ENCODE measurements around the gene ENKUR. TPM values are rescaled to one million over a fixed set of nuclear protein-coding genes. Genes with fewer than 3 reads are reported as not detected.

The ENKUR gene
- total RNA-seq, 1 experiment from 2014 or later, result 0.13 TPM

GRCh38 chr10:24950439-24950838, 65.5 kb downstream of the ENKUR start:
- TF ChIP-seq TCF7L2 (IDR thresholded peaks at IDR 0.05; ENCODE audit: low read depth, low read length) (no peak), POLR2AphosphoS5 (IDR thresholded peaks at IDR 0.05; ENCODE audit: low read depth, low read length) (no peak), CTCF (IDR thresholded peaks at IDR 0.05) (no peak), REST (IDR thresholded peaks at IDR 0.05; ENCODE audit: insufficient read depth in 1 of 2, low read depth in 2 of 2, low read length in 1 of 2) (no peak), SIN3A (IDR thresholded peaks at IDR 0.05; ENCODE audit: borderline replicate concordance, insufficient read depth, low read depth, low read length) (no peak)
- Histone ChIP-seq H3K27ac (ENCODE audit: low read length) (no peak overlapping the region), H3K9me3 (ENCODE audit: control insufficient read depth, insufficient read depth, low read depth, low read length) (no peaks in the 10 kb centered on the region), H3K4me1 (ENCODE audit: control insufficient read depth, insufficient read depth, low read length) (peaks cover 13% of the 10 kb centered on the region), H3K36me3 (ENCODE audit: control insufficient read depth, insufficient read depth, low read length) (no peaks in the 10 kb centered on the region), H3K27me3 (ENCODE audit: control insufficient read depth, insufficient read depth, low read length) (no peaks in the 10 kb centered on the region), H3K4me3 (ENCODE audit: low read depth in 2 of 2, low read length in 2 of 2) (no peak overlapping the region)
- intact Hi-C loops (cut with micrococcal nuclease; ENCODE audit: unreplicated experiment), result loop anchor here (5.0 to 10.0 kb wide), 2 partner anchors 226 to 308 kb away; partner anchors contain the start of gene ARHGAP21
- in situ Hi-C loops (cut with HindIII; ENCODE audit: low pct_unique_long_range_greater_than_20kb, low sequenced_read_pairs), result no loop called here
- BruUV-seq (replicated peaks), result no TSS peak
- ChIA-PET POLR2A (no interaction called here), CTCF (no interaction called here)
- no peak for ATAC-seq
- DNase-seq (ENCODE audit: low read depth, low spot score), result no peak

- no peaks in the 10 kb centered on the region for H3K9me3 ChIP-seq (ENCODE audit: control insufficient read depth, insufficient read depth, low read depth, low read length)
- no peaks in the 10 kb centered on the region for H3K36me3 ChIP-seq (ENCODE audit: control insufficient read depth, insufficient read depth, low read length)
- DNase-seq (ENCODE audit: low read depth, low spot score) (no peak), ATAC-seq (no peak)
- intact Hi-C loops (cut with micrococcal nuclease; ENCODE audit: unreplicated experiment), result loop anchor here (5.0 to 10.0 kb wide), 2 partner anchors 225 to 307 kb away; partner anchors contain the start of gene ARHGAP21
- CTCF ChIA-PET, result no interaction called here
- no peak overlapping the region for H3K27ac ChIP-seq (ENCODE audit: low read length)
- in situ Hi-C loops (cut with HindIII; ENCODE audit: low pct_unique_long_range_greater_than_20kb, low sequenced_read_pairs), result no loop called here
- peaks cover 13% of the 10 kb centered on the region for H3K4me1 ChIP-seq (ENCODE audit: control insufficient read depth, insufficient read depth, low read length)
- POLR2A ChIA-PET, result no interaction called here
- H3K27me3 ChIP-seq (ENCODE audit: control insufficient read depth, insufficient read depth, low read length), result no peaks in the 10 kb centered on the region
- no peak overlapping the region for H3K4me3 ChIP-seq (ENCODE audit: low read depth in 2 of 2, low read length in 2 of 2)
- no TSS peak for BruUV-seq (replicated peaks)
- TF ChIP-seq POLR2AphosphoS5 (IDR thresholded peaks at IDR 0.05; ENCODE audit: low read depth, low read length) (no peak), CTCF (IDR thresholded peaks at IDR 0.05) (no peak), SIN3A (IDR thresholded peaks at IDR 0.05; ENCODE audit: borderline replicate concordance, insufficient read depth, low read depth, low read length) (no peak), REST (IDR thresholded peaks at IDR 0.05; ENCODE audit: insufficient read depth in 1 of 2, low read depth in 2 of 2, low read length in 1 of 2) (no peak), TCF7L2 (IDR thresholded peaks at IDR 0.05; ENCODE audit: low read depth, low read length) (no peak)
Measured at GRCh38 chr10:24949616-24950015, 66.3 kb downstream of the ENKUR start.
